ENCODE results near the gene GNB1L.

GNB1L gene

DNA sequence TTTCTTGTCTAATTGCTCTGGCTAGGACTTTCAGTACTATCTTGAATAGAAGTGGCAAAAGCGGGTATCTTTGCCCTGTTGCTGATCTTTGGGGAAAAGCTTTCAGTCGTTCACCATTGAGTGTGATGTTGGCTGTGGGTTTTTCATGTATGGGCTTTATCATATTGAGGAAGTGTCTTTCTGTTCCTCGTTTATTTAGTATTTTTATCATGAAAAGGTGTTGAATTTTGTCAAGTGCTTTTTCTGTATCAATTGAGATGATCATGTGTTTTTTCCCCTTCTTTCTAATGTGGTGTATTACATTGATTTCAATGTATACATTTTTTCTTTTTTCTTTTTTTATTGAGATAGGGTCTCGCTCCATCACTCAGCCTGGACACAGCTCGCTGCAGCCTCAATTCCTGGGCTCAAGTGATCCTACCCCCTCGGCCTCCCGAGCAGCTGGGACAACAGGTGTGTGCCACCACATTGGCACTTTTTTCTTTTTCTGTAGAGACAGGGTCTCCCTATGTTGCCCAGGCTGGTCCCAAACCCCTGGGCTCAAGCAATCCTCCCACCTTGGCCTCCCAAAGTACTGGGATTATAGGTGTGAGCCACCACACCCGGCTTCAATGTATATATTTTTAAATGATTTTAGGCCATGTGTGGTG lies 5.3 kb upstream of the GNB1L start:
- DNase-seq, result no peak

DNA sequence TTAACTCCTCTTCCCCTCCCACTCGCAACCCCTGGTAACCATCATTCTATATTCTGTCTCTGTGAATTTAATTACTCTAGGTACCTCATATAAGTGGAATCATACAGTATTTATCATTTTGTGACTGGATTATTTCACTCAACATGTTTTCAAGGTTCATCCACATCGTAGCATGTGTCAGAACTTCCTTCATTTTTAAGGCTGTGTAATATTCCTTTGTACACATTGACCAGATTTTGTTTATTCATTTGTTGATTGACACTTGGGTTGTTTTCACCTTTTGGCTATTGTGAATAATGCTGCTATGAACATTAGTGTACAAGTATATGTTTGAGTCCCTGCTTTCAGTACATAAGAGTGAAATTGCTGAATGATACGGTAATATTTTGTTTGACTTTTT lies 2.7 kb upstream of the GNB1L start:
- DNase-seq, result no peak

DNA sequence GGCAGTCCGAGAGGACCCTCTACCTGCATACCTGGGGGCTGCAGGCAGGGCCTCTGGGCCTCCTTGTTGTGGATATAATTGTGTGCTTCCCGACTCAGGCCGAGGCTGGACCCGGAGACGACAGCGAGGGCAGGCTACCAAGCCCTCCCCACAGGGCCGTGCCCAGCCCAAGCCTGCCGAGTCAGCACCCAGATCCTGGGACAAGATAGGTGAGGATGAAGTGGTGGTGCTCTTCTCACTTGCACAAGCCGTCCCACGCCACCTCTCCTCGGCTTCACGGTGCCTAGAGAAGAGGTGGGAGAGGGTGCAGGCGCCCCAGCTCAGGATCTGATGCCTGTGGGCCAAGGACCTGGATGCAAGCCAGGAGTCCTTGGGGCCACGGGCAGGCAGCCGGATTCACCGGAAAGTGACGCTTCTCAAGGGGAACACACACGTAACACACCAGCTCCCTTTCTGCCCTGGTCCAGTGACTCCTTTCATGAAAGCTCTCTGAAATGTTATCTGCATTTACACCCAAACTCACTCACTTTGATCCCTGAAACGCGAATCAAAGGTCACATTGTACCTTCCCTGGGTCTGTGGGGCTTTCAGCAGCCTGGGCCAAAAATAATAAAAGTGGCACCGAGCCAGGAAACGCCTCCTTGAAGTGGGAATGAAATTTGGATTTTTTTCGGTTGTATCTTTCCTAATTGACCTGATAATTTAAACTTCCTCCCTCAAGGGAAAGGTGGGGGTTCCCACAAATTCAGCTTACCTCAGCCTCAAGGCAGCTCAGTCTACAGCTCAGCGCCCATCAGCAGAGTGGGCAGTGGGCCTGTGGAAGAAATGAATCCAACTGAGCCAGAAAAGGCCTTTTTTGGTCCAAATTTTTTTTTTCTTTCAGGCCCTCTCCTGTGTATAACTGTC lies 1.1 kb upstream of the GNB1L start:
- DNase-seq, result peak; percentile 89

DNA sequence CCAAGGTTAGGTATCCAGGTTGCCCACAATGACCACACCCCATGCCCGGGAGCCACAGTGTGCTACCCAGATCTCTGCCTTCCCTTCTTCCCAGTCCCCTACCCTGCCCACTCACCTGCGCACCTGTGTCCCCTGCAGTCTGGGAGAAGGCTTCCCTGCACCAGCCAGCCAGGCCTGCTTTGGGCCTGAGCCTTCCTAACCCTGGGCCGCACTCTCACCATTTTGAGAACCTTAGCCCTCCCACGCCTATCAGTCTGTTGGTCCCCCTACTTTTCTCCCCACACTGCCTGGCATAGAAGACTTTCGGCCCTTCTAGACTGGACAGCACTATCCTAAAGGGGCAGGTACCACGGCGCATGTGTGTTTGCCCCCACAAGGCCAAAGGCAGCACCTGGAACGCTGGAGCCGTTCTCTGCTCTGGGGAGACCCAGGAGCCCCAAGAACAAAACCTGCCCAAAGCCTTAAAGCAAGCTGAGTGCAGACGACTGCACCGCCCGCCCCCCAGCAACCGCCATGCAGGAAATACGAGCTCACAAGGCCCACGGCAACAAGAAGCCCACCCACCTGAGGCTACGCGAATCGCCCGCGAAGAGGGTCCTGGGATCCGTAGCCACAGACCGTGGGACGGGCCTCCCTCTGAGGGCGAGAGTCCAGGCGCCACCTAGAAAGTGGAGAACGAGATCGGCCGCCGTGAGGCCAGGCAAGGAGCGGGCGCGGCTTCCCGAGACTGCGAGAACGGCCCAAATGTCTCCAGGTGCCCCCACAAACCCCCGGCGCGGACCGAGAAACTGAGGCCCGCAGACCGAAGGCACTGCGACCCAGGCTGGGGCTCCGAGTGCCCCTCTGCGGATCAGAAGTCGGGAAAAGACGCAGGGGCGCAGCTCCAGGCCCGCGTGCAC lies 546 bp downstream of the GNB1L start:
- peak; percentile 38 for DNase-seq

DNA sequence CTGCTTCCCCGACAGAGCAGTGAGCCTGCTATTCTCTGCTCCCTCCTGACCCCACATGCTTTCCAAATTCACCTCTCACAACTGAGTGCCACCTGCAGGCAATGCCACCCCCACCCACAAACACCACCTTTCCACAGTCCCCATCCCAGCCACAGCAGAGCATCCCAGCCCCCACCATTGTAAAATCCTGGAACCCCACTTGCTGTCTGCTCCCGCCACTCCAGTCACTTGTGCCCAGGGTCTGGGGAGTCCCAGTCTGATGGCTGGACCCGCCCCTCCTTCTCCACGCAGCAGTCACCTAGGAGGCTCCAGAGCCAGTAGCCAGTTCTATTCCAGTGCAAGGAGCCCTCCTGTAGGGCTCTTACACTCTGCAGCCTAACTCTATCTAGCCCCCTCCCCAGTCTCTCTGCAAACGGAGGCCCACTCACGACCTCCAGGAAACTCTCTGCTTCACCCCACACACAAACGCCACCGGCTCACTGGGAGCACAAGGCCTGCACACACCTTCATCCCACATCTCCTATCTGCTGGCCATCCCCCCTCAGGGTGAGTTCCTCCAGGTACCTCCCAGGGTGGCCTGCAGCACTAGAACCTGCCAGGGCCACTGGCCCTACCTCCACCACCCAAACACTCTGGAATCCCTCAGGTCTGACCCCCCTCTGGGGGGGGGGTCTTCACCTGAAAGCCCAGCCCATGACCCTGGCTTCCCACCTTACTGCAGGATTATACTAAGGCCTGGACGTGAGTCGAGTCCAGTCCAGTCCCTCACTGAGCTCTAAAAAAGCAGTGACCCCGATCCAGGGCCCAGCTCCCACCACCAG lies 1.4 kb downstream of the GNB1L start:
- DNase-seq, result no peak

DNA sequence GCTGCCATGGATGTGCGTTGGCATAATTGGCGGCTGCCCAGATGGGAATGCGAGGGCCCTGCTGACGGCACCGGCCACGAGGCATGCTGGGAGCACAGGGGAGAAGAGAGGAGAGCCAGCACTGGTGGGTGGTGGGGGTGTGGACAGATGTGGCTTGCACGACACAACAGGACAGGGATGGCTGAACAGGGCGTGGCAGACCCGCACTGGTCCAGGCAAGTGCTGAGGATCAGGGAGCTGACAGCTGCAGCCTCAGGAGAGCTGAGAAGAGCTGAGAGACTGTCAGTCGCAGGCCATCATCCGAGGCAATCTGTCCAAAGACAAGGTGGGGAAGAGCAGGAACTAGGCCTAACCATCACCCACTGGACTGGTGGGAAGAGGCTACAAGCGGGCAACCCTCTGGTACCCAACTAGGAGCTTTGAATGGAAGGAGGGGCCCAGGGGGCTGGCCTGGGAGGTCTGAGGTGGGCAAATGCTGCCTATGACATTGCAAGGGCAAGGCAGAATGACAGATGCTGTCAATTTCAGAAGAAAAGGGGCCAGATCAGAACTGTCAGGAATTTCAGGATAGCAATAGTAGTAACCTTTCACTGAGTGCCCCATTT lies 2.4 kb downstream of the GNB1L start:
- DNase-seq, result no peak

DNA sequence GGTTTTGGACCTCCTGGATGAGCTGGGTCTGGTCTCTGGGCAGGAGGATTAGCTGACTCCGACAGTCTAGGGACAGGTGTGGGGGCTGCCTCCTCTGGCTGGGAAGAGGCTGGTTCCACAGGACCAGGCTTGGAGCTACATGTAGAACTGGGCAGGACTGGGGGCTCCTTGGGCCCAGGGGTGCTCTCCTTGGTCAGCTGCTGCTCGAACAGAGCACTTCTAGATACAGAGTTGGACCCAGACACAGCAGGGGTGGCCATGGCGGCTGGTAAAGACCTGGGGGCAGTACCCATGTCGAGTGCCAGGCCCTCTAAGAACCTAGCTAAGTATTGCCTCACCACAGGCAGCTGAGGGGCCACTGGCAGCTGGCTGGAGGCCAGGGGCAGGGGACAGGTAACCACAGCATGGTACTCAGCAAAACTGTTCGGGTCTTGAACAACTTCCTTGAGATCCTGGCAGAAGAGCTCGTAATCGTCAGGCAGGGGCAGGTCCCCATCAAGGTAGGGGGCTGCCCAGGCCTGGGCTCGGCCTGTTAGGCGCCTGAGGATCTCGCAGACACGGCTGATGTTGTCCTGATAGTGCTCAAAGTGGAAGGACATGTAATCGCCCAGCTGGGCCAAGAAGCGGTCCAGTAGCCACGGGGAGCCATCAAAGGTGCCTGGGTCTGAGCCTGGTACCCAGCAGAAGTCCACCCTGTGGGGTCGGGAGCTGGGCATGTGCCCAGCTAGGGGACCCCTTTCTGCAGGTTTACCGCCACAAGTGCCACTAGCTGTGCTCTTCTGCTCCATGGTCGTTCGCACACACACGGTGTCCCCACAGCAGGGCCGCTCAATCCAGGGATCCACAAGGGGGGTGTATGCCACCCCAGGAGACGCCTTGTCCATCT lies 3.1 kb downstream of the GNB1L start:
- no peak for DNase-seq

DNA sequence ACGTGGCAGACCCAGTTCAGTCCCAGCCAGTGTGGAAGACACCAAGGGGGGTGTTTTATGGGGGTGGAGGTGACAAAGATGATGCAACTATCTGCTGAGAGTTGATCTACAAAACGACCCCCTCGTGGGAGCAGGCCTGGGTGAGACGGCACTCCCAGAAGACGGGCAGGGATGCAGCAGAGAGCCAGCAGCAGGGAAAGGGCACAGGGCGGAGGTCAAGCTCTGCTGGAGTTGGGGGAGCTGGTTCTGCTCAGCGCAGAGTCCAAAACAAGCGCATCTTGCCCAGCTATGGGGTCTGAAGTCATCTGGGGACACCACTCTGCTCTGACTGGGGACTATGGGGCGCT lies 3.9 kb downstream of the GNB1L start:
- no peak for DNase-seq

DNA sequence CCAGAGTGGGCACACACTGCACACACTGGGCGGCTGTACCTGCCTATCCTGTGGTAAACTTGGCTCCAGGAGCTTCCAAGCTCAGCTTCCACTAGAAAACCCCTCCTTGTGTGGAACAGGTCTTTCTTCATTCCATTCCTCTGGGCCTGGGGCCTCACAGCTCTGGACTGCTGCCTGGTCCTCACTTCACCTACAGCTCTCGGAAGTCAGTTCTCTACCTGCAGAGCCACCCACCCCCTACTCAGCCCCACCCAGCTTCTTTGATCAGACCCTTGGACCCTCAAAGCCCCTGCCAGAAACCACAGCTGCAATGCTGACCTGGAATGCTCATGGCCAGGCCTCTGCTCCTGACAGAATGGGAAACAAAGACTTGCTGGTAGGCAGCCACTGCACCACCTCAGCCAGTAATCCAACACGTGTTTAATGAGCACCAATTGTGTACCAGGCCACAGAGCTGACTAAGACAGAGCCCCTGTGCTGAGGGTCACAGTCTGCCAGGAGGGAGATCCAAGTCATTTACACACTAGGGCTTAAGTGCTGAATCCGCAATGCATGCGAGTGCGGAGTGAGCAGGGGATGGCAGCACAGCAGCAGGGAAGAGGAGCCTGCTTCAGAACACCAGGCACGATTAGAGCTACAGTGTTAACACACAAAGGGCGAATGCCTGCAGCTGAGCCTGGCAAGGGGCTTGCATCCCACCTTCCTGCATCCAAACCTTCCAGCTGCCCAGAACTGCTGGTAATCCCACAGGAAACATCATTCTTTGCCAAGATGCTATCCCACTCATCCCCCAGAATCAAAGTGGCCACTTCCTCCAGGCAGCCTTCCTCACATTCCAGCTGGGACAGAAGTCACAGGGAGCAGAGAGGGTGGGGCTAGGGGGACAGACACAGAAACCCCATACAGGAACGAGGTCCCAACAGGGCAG lies 4.6 kb downstream of the GNB1L start:
- DNase-seq, result no peak

DNA sequence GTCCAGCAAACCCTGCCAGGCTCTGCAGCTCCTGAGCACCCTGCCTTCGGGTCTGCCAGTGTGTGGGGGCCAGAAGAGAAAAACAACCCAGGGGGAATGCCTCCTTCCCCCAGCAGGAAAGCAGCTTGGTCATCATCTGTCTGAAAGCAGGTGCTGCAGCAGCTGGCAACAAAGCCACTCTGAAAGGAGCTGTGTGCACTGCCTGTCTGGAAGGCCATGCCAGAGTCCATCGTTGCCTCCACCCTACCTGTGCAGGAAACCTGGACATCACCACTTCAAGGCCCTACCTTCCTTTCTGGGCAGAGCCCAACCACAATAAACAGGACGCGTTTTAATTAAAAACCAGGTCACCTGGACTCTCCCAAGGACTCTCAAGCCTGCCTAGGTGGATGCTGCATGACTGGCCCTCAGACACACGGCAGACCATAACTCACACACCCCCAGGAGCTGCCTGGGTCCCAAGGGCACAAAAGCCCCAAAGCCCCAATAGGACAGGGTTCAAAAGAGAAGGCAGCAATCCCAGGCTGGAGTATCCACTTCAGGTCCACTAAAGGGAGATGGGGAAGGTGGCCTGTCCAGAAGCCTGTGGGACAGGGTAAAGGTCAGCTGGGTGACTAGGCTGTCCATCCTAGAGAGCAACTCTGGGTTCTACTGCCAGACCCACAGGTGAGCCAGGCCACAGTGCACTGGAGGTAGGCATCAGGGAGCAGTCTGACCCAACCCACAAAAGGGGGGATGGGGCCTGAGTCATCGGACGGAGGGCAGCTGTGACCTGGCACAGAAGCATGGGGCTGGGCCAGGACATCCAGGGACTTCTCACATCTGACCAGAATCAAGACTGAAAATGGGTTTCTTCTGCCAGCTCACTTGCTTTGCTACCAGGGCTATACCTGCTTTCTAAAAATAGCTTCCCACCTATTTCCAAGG lies 6.1 kb downstream of the GNB1L start:
- no peak for DNase-seq

DNA sequence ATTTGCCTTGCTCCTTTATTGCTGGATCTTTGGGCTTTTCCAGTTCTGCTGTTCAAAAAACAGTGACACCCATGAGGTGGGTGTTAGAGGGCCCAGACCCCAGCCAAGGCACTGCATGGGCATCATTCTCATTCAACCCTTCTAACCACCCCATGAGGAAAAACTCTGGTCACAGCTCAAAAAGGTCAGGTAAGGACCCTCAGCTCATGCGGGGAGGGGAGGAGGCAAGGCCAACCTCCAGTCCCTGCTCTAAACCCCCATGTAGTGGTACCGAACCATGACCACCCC lies 7.4 kb downstream of the GNB1L start:
- DNase-seq, result no peak

DNA sequence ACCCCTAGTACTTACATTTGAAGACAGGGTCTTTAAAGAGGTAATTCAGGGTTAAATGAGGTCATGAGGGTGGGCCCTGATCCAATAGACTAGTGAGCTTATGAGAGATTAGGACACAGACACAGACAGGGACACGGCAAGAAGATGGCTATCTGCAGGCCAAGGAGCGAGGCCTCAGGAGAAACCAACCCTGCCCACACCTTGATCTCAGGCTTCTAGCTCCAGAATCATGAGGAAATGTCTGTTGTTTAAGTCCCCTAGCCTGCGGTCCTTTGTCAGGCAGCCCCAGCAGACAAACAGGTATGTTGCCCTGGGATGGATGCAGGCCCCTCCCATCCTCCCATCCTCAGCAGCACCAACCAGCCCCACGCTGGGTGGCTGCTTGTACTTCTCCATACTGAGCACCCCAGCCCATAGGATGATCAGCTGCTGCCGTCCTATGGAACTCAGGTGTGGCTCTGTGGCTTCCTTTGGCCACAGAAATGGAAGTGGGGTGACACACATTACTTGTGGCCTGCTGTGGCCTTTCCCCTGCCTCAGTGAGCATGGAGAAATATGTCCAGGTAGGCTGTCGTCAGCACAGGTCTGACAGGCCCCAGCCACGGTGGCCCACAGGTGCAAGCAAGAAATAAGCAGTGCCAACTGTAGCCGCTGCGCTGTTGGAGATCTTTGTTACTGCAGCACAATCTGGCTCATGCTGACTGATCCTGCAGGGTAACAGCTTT lies 7.9 kb downstream of the GNB1L start:
- no peak for DNase-seq

DNA sequence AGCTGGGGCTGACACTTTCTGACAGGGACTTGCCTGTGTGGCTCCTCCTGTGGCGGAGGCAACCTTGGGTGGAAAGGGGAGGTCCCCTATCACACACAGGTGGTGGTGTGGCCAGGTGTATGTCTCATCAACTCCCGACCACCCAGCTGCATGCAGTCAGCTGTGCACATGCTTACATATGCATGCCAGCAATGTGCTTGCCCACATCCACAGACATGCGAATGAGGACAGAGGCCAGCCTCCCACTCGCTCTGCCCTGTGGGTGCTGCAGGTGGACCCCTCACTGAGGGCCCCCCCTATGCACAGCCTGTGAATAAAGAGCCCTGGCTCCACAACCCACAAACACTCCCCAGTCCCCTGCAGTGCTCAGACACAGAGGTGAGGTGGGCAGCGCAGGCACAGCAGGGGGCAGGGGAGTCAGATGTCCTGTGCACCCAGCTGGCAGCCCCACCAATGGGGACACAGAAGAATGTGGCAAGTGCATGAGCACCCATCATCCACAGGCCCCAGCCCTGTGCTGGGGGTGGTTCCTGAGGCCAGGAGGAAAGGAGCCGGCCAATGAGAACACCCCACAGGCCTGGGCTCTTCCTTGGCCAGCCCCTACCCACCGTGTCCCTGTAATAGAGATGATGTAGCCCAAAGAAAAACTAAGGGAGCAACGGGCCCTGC lies 9.5 kb downstream of the GNB1L start:
- DNase-seq, result no peak

DNA sequence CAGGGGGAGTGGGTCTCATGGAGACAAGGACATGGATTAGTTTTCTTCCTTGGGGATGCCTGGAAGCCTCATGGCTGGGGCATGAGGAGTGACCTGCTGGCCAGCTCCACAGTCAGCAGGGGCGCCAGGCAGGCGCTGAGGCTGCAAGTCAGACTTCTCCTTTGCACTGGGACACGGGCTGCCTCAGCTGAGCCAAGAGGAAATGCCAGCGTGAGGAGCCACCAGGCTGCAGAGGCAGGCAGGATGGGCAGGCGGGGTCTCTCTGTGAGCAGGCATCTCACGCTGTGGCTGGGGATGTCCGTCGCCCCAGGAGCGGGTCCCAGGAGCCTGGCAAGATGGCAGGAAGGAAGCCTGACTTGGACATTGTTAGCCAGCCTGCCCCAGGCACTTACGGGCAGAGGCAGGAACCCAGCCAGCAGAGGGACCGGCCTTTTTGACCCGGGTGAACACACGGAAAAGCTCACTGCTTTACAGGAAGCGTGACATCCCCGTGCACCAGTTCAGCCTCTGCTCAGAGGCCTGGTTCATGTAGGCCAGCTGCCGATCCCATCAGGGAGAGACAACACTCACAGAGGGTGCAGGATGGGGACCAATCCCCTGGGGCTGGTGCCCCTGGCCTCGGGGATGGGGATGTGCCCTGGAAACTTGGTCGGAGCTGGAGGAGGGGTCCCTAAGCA lies 10.2 kb downstream of the GNB1L start:
- DNase-seq, result peak; percentile 52

DNA sequence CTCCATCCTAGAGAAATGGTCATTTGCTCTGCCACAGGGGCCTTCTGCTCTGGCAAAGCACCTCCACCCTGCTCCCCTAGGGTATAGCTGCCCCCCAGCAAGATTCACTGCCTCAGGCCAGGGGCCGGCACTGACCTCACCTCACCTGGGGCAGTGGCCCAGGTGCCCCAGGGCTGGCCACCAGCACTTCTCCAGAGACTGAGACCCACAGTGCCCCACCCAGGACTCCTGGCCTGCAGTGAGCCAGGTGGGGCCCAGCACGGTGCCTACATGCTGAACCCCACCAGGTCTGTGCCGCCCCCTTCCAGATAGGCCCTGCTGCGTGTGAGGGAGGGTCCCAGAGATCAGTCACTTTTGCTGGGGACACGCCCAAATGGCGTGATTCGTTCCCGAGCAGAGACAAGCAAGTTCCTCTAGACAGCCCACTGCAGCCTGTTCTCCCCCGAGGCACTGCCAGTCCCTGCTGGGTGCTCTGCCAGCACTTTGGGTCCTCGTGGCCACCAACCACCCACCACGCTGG lies 10.8 kb downstream of the GNB1L start:
- DNase-seq, result no peak

DNA sequence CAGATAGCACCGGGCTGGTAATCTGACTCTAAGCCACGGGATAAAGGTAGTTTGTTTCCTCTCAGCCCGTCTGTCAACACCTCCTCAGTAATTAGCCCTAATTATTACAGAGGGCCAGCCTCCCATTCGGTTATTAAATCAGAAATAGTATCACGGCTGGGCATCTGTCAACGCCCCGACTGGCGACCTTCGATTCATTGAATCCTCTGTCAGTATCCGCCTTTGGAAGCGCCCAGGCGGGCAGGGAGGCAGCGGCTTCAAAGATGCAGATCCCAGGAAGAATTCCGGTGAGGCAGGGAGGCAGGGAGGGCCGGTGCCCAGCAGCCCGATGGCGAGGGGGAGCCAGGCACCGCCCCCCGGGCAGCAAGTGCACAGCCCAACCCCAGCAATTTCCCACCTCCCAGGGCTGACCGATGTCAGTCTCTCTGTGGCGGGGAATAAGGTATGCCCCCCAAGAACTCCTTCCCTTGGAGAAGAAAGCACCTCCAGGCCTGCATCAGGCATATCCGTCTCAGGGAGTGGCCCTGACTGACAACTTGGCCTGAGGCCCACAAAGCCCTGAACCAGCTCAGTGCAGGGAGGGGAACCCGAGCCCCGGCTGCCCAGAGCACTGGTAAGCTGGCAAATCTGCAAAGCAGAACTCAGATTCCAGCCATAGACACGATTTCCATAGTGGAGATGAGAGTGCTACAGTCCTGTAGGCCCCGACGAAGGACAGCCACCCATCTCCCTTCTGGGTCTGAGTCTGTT lies 11.4 kb downstream of the GNB1L start:
- no peak for DNase-seq

Data from hematopoietic multipotent progenitor cell treated with erythropoietin and hydrocortisone succinate and interleukin-3 and kit ligand, for 6 days (in vitro differentiated cells).